SU-DHL-6 (cell line): ENCODE data around the gene MT1HL1.

Experiments used
- EZH2phosphoT487 ChIP-seq: fragments of 200-600 bp; sonication (generic), shearing (Covaris generic); conservative IDR thresholded peaks from 2 replicates; pipeline ENCODE4 v1.6.1; 2018; ENCODE audit warnings: mild to moderate bottlenecking, antibody characterized with exemption, low read length, moderate library complexity, mixed read lengths
- TF ChIP-seq, protein P1 (sequence below): fragments of 200-600 bp; sonication (generic); IDR thresholded peaks from one replicate; pipeline ENCODE4 v1.5.1; 2017; ENCODE audit warnings: antibody characterized with exemption, mild to moderate bottlenecking, low read length, moderate library complexity; ENCODE audit not compliant: insufficient read depth, poor library complexity, severe bottlenecking

DNA sequence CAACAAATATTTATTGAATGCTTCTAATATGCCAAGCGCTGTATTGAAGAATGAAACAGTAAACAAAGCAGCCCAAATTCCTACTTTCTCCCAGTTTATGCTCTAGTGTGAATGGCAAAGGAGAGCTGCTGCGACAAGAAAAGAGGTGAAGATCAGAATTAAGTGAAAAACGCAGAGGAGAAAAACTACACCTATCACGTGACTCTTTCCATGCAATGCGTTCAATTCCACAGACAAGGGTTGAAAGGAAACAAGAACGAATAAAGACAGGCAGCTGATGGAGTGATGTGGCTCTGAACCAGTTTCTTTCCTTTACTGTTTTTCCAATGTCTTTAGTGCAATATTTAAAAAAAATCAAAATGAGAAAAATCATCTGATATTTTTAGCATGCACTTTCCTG lies 23.6 kb downstream of the MT1HL1 start:
- TF ChIP-seq EZH2phosphoT487 = no peak
- TF ChIP-seq, protein P1, sequence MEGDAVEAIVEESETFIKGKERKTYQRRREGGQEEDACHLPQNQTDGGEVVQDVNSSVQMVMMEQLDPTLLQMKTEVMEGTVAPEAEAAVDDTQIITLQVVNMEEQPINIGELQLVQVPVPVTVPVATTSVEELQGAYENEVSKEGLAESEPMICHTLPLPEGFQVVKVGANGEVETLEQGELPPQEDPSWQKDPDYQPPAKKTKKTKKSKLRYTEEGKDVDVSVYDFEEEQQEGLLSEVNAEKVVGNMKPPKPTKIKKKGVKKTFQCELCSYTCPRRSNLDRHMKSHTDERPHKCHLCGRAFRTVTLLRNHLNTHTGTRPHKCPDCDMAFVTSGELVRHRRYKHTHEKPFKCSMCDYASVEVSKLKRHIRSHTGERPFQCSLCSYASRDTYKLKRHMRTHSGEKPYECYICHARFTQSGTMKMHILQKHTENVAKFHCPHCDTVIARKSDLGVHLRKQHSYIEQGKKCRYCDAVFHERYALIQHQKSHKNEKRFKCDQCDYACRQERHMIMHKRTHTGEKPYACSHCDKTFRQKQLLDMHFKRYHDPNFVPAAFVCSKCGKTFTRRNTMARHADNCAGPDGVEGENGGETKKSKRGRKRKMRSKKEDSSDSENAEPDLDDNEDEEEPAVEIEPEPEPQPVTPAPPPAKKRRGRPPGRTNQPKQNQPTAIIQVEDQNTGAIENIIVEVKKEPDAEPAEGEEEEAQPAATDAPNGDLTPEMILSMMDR = no peak
